Endothelial cell of umbilical vein (primary cell): Measurements from ENCODE around the gene PELI2. TPM values are rescaled to one million over a fixed set of nuclear protein-coding genes. Genes with fewer than 3 reads are reported as not detected.

Experiments used
- BruUV-seq: library from RNA; stranded (reverse); fragments of 400-500 nt; replicated peaks from 2 replicates; lab custom pipeline; 2021; lab: Mats Ljungman, UMichigan
- CTCF ChIA-PET: fragments of 300-600, 350-600 bp; sonication (Branson Sonifier 250); formaldehyde crosslinking; loops from one replicate; lab custom pipeline; 2021; ENCODE audit warnings: antibody characterized with exemption, inconsistent platforms; lab: Charles Lee
- POLR2A ChIA-PET: fragments of 300-600, 350-600 bp; sonication (Branson Sonifier 250); formaldehyde crosslinking; loops from one replicate; lab custom pipeline; 2021; ENCODE audit warnings: antibody characterized with exemption, inconsistent platforms; lab: Charles Lee
- DNase-seq: peaks from one replicate; pipeline ENCODE4 v3.0.0-alpha.2; 2011; ENCODE audit warnings: low read depth, low spot score
- FAIRE-seq: peaks from 2 replicates; lab custom pipeline; 2011; peaks lifted over from hg19 to GRCh38; lab: Jason Lieb, UNC
- H2AFZ ChIP-seq: 2 replicates; pipeline ENCODE4 v1.6.0; 2012; ENCODE audit warnings: low read depth, low read length, control low read depth, inconsistent platforms
- H3K27ac ChIP-seq: 2 replicates; pipeline ENCODE4 v1.5.1; 2011; ENCODE audit warnings: low read depth, mild to moderate bottlenecking, control low read depth, low read length, moderate library complexity; ENCODE audit not compliant: insufficient read depth
- H3K27me3 ChIP-seq, 2 experiments: 2 replicates each; pipeline versions ENCODE4 v1.6.0 to v1.6.1; 2011; ENCODE audit warnings: low read length in 2 of 2, mixed read lengths in 1 of 2; ENCODE audit not compliant: control insufficient read depth in 2 of 2, insufficient read depth in 2 of 2
- H3K36me3 ChIP-seq, 2 experiments: 2 replicates in 1 of 2; 3 replicates in 1 of 2; pipeline ENCODE4 v1.5.1; 2011; ENCODE audit warnings: low read length in 2 of 2, mild to moderate bottlenecking in 1 of 2, moderate library complexity in 1 of 2; ENCODE audit not compliant: control insufficient read depth in 2 of 2, insufficient read depth in 2 of 2; ENCODE audit errors: extremely low read depth in 1 of 2
- H3K4me1 ChIP-seq: 3 replicates; pipeline ENCODE4 v1.5.1; 2011; ENCODE audit warnings: mild to moderate bottlenecking, low read length; ENCODE audit not compliant: control insufficient read depth, insufficient read depth; ENCODE audit errors: extremely low read depth
- H3K4me2 ChIP-seq: 2 replicates; pipeline ENCODE4 v1.6.1; 2011; ENCODE audit warnings: low read length, control low read depth, mixed read lengths; ENCODE audit not compliant: insufficient read depth
- H3K4me3 ChIP-seq, 3 experiments: fragments of 200-600 bp in 1 of 3; sonication (generic), shearing (Covaris generic) in 1 of 3; replicated peaks in 1 of 3; 2 replicates each; pipeline ENCODE4 v1.5.1; 2011 to 2016; ENCODE audit warnings: control low read depth in 3 of 3, low read length in 3 of 3, mild to moderate bottlenecking in 2 of 3, inconsistent platforms in 1 of 3, low read depth in 1 of 3, moderate library complexity in 1 of 3; ENCODE audit not compliant: insufficient read depth in 1 of 3
- H3K79me2 ChIP-seq: 2 replicates; pipeline ENCODE4 v1.6.0; 2012; ENCODE audit warnings: low read length, inconsistent platforms; ENCODE audit not compliant: control insufficient read depth, insufficient read depth
- H3K9ac ChIP-seq: replicated peaks from 2 replicates; pipeline ENCODE3; 2011; ENCODE audit warnings: low read length, control low read depth; ENCODE audit not compliant: insufficient read depth; ENCODE audit errors: extremely low read depth
- H3K9me1 ChIP-seq: replicated peaks from 3 replicates; pipeline ENCODE4 v1.6.0; 2011; ENCODE audit warnings: mild to moderate bottlenecking, low read length; ENCODE audit not compliant: control insufficient read depth, insufficient read depth; ENCODE audit errors: extremely low read depth
- H3K9me3 ChIP-seq: replicated peaks from 2 replicates; pipeline ENCODE4 v1.5.1; 2012; ENCODE audit warnings: low read length, inconsistent platforms; ENCODE audit not compliant: control insufficient read depth, insufficient read depth
- H4K20me1 ChIP-seq: replicated peaks from 2 replicates; pipeline ENCODE3; 2011; ENCODE audit warnings: mild to moderate bottlenecking, low read length; ENCODE audit not compliant: control insufficient read depth, insufficient read depth; ENCODE audit errors: extremely low read depth
- CTCF ChIP-seq, 2 donors: IDR thresholded peaks; 1 replicate in 1 of 2; 2 replicates in 1 of 2; pipeline ENCODE4 v1.5.1; 2011; ENCODE audit warnings: low read length in 2 of 2, mild to moderate bottlenecking in 2 of 2, moderate library complexity in 2 of 2, control low read depth in 1 of 2, inconsistent platforms in 1 of 2, low read depth in 1 of 2; ENCODE audit not compliant: insufficient read depth in 1 of 2; ENCODE audit errors: extremely low read depth in 1 of 2
- EZH2 ChIP-seq: IDR thresholded peaks from 2 replicates; pipeline ENCODE4 v1.6.1; 2012; ENCODE audit warnings: borderline replicate concordance, low read depth, mild to moderate bottlenecking, moderate library complexity, low read length, inconsistent platforms; ENCODE audit not compliant: severe bottlenecking
- FOS ChIP-seq: IDR thresholded peaks from 2 replicates; pipeline ENCODE4 v1.6.1; 2011; ENCODE audit warnings: mild to moderate bottlenecking, low read length, moderate library complexity, borderline replicate concordance; ENCODE audit not compliant: insufficient read depth
- GATA2 ChIP-seq: IDR thresholded peaks from 2 replicates; pipeline ENCODE4 v1.7.0; 2011; ENCODE audit warnings: low read depth, mild to moderate bottlenecking, moderate library complexity, mixed read lengths, low read length; ENCODE audit not compliant: insufficient read length, insufficient read depth
- JUN ChIP-seq: IDR thresholded peaks from 2 replicates; pipeline ENCODE4 v1.6.1; 2011; ENCODE audit warnings: borderline replicate concordance, low read depth; ENCODE audit not compliant: insufficient read length, insufficient read depth
- MAX ChIP-seq: IDR thresholded peaks from 2 replicates; pipeline ENCODE4 v1.6.1; 2011; ENCODE audit not compliant: insufficient read depth, insufficient read length
- MYC ChIP-seq: IDR thresholded peaks from one replicate; pipeline ENCODE4 v1.6.1; 2011; ENCODE audit warnings: mild to moderate bottlenecking, low read depth, low read length
- POLR2A ChIP-seq: IDR thresholded peaks from 2 replicates; pipeline ENCODE4 v1.6.1; 2012; ENCODE audit warnings: low read depth, mild to moderate bottlenecking, control low read depth, low read length
- POLR2AphosphoS5 ChIP-seq: IDR thresholded peaks from 2 replicates; pipeline ENCODE4 v1.6.1; 2012; ENCODE audit warnings: low read depth, mild to moderate bottlenecking, control low read depth, low read length, moderate library complexity; ENCODE audit not compliant: insufficient read depth
- dilution Hi-C: fragments of 300-500 bp; cut with MboI; formaldehyde crosslinking; loops from one replicate; pipeline ENCODE4 v1.15.0; 2019; ENCODE audit warnings: low sequenced_read_pairs; ENCODE audit not compliant: extremely low pct_ligation_motif_present
- intact Hi-C: fragments of 100-400 bp; cut with micrococcal nuclease; formaldehyde crosslinking; loops from one replicate; pipeline ENCODE4 v1.10.0; 2022
- polyA plus RNA-seq, 4 experiments: library from polyadenylated mRNA; depleted of rRNA in 3 of 4; stranded (reverse) in 3 of 4; unstranded in 1 of 4; fragments of >200 nt; gene quantifications; 2 replicates each; pipeline versions ENCODE4 v1.2.1 to v1.2.3, GENCODE V29; 2011 to 2012; ENCODE audit warnings: missing spikeins in 1 of 4
- total RNA-seq: library from RNA; stranded (reverse); gene quantifications from 2 replicates; pipeline ENCODE4 v1.2.3, GENCODE V29; 2021

PELI2 gene
- total and polyA plus RNA-seq, 2 donors (not counting 3 experiments of a cell fraction or from before 2014, with no cell fraction given), result 11.5 to 13.0 TPM

- intact Hi-C loops (loop anchor here (5.0 kb wide), 1 partner anchor 749 kb away; no protein-coding TSS in a partner anchor), dilution Hi-C loops (no loop called here)
- BruUV-seq, result no TSS peak
- POLR2A ChIA-PET, result no interaction called here
- no peaks in the 10 kb centered on the region for H3K27me3 ChIP-seq
- DNase-seq (no peak), FAIRE-seq (no peak)
- H3K36me3 ChIP-seq, result no peaks in the 10 kb centered on the region
- no peak overlapping the region for H2AFZ ChIP-seq
- CTCF ChIA-PET, result no interaction called here
- no peak overlapping the region for H3K4me2 ChIP-seq
- no peaks in the 10 kb centered on the region for H3K79me2 ChIP-seq
- H3K4me3 ChIP-seq, result no peak overlapping the region
- no peak for TF ChIP-seq EZH2
- H3K27ac ChIP-seq, result no peak overlapping the region
- H3K9me3 ChIP-seq, result no peaks in the 10 kb centered on the region
- peaks cover 19% of the 10 kb centered on the region for H3K4me1 ChIP-seq
- H3K9me1 ChIP-seq, result no peaks in the 10 kb centered on the region
- no peaks in the 10 kb centered on the region for H4K20me1 ChIP-seq
- H3K9ac ChIP-seq, result no peak overlapping the region
Measured at GRCh38 chr14:56196274-56196673, 78.1 kb downstream of the PELI2 start.

DNA sequence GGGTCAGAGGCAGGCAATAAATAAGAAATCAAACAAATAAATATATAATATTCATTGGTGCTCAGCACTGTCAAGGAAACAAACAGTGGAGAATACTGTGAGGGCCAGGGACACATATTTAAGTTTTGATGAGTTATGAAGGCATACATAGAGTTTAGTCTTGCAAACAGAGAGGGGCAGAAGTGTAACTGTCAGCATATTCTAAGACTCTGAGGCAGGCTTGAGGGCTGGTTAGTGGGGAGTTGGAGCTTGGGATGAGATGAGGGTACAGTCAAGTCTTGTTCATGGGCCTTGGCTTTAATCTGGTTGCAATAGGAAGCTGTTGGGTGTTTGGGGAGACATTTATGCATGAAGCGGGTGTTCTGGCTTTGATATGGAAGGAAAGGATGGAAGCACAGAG lies 78.9 kb downstream of the PELI2 start:
- no peak for FAIRE-seq
- Histone ChIP-seq H3K9ac (no peak overlapping the region), H3K36me3 (no peaks in the 10 kb centered on the region), H3K27ac (no peak overlapping the region), H3K9me1 (no peaks in the 10 kb centered on the region), H2AFZ (no peak overlapping the region), H3K4me1 (peaks cover 19% of the 10 kb centered on the region), H3K27me3 (no peaks in the 10 kb centered on the region), H4K20me1 (no peaks in the 10 kb centered on the region), H3K9me3 (no peaks in the 10 kb centered on the region), H3K4me2 (no peak overlapping the region), H3K79me2 (no peaks in the 10 kb centered on the region), H3K4me3 (no peak overlapping the region)
- dilution Hi-C loops (no loop called here), intact Hi-C loops (loop anchor here (5.0 kb wide), 1 partner anchor 750 kb away; no protein-coding TSS in a partner anchor)
- BruUV-seq, result no TSS peak
- CTCF ChIA-PET, result no interaction called here
- TF ChIP-seq MYC (no peak), JUN (no peak), EZH2 (no peak), MAX (no peak), FOS (no peak), CTCF (IDR thresholded peaks at IDR 0.05; ENCODE audit: extremely low read depth in 1 of 2, insufficient read depth in 1 of 2, low read depth in 1 of 2, low read length in 2 of 2) (no peak), GATA2 (no peak), POLR2A (no peak), POLR2AphosphoS5 (no peak)
- POLR2A ChIA-PET, result no interaction called here
- no peak for DNase-seq
